A549 treated with AZD9567 at 1 μM for 4 hours (cell line): ENCODE results near the gene USP17L19. TPM values are rescaled to one million over a fixed set of nuclear protein-coding genes. Genes with fewer than 3 reads are reported as not detected.

ENCODE experiments used
- total RNA-seq: library from RNA; stranded (reverse); fragments of 200-300 nt; extraction: Qiagen RNA extraction; gene quantifications from 5 replicates; pipeline ENCODE4 v1.2.3, GENCODE V29; 2022; ENCODE audit not compliant: insufficient read depth

Gene USP17L19, protein sequence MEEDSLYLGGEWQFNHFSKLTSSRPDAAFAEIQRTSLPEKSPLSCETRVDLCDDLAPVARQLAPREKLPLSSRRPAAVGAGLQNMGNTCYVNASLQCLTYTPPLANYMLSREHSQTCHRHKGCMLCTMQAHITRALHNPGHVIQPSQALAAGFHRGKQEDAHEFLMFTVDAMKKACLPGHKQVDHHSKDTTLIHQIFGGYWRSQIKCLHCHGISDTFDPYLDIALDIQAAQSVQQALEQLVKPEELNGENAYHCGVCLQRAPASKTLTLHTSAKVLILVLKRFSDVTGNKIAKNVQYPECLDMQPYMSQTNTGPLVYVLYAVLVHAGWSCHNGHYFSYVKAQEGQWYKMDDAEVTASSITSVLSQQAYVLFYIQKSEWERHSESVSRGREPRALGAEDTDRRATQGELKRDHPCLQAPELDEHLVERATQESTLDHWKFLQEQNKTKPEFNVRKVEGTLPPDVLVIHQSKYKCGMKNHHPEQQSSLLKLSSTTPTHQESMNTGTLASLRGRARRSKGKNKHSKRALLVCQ
- not detected in 5 replicates for total RNA-seq

DNA sequence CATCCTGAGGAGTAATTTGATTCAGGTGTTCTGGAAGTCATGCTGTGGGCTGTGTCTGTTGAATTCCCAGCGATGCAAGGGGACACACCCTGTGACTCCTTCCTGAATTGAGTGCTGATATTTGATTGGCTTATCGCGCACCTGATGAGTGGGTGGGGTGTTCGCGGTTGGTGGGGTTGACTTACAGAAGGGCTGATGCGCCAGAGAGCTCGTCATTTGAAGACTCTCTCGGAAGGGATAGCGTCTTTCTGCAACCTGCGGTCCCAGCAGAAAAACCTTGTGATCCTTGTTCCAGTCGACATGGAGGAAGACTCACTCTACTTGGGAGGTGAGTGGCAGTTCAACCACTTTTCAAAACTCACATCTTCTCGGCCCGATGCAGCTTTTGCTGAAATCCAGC is at the start of gene USP17L19:
USP17L19 (plus strand) TSS at position 301 of the 400 bp plus-strand sequence; CDS start at position 301, 0 bp downstream.

DNA sequence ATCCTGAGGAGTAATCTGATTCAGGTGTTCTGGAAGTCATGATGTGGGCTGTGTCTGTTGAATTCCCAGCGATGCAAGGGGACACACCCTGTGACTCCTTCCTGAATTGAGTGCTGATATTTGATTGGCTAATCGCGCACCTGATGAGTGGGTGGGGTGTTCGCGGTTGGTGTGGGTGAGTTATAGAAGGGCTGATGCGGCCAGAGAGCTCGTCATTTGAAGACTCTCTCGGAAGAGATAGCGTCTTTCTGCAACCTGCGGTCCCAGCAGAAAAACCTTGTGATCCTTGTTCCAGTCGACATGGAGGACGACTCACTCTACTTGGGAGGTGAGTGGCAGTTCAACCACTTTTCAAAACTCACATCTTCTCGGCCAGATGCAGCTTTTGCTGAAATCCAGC is 42.8 kb upstream of the USP17L19 start, which contains the start of gene USP17L10:
USP17L10 (plus strand) TSS at position 301 of the 400 bp plus-strand sequence; CDS start at position 301, 0 bp downstream.

DNA sequence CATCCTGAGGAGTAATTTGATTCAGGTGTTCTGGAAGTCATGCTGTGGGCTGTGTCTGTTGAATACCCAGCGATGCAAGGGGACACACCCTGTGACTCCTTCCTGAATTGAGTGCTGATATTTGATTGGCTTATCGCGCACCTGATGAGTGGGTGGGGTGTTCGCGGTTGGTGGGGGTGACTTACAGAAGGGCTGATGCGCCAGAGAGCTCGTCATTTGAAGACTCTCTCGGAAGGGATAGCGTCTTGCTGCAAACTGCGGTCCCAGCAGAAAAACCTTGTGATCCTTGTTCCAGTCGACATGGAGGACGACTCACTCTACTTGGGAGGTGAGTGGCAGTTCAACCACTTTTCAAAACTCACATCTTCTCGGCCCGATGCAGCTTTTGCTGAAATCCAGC is 38.1 kb upstream of the USP17L19 start, which contains the start of gene USP17L11:
USP17L11 (plus strand) TSS at position 301 of the 400 bp plus-strand sequence; CDS start at position 301, 0 bp downstream.

DNA sequence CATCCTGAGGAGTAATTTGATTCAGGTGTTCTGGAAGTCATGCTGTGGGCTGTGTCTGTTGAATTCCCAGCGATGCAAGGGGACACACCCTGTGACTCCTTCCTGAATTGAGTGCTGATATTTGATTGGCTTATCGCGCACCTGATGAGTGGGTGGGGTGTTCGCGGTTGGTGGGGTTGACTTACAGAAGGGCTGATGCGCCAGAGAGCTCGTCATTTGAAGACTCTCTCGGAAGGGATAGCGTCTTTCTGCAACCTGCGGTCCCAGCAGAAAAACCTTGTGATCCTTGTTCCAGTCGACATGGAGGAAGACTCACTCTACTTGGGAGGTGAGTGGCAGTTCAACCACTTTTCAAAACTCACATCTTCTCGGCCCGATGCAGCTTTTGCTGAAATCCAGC is 33.3 kb upstream of the USP17L19 start, which contains the start of gene USP17L12:
USP17L12 (plus strand) TSS at position 301 of the 400 bp plus-strand sequence; CDS start at position 301, 0 bp downstream.

DNA sequence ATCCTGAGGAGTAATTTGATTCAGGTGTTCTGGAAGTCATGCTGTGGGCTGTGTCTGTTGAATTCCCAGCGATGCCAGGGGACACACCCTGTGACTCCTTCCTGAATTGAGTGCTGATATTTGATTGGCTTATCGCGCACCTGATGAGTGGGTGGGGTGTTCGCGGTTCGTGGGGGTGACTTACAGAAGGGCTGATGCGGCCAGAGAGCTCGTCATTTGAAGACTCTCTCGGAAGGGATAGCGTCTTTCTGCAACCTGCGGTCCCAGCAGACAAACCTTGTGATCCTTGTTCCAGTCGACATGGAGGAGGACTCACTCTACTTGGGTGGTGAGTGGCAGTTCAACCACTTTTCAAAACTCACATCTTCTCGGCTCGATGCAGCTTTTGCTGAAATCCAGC is 28.6 kb upstream of the USP17L19 start, which contains the start of gene USP17L13:
USP17L13 (plus strand) TSS at position 301 of the 400 bp plus-strand sequence; CDS start at position 301, 0 bp downstream.

DNA sequence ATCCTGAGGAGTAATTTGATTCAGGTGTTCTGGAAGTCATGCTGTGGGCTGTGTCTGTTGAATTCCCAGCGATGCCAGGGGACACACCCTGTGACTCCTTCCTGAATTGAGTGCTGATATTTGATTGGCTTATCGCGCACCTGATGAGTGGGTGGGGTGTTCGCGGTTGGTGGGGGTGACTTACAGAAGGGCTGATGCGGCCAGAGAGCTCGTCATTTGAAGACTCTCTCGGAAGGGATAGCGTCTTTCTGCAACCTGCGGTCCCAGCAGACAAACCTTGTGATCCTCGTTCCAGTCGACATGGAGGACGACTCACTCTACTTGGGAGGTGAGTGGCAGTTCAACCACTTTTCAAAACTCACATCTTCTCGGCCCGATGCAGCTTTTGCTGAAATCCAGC is 19.1 kb upstream of the USP17L19 start, which contains the start of gene USP17L15:
USP17L15 (plus strand) TSS at position 301 of the 400 bp plus-strand sequence; CDS start at position 301, 0 bp downstream.

DNA sequence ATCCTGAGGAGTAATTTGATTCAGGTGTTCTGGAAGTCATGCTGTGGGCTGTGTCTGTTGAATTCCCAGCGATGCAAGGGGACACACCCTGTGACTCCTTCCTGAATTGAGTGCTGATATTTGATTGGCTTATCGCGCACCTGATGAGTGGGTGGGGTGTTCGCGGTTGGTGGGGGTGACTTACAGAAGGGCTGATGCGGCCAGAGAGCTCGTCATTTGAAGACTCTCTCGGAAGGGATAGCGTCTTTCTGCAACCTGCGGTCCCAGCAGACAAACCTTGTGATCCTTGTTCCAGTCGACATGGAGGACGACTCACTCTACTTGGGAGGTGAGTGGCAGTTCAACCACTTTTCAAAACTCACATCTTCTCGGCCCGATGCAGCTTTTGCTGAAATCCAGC is 9.6 kb upstream of the USP17L19 start, which contains the start of gene USP17L17:
USP17L17 (plus strand) TSS at position 301 of the 400 bp plus-strand sequence; CDS start at position 301, 0 bp downstream.

DNA sequence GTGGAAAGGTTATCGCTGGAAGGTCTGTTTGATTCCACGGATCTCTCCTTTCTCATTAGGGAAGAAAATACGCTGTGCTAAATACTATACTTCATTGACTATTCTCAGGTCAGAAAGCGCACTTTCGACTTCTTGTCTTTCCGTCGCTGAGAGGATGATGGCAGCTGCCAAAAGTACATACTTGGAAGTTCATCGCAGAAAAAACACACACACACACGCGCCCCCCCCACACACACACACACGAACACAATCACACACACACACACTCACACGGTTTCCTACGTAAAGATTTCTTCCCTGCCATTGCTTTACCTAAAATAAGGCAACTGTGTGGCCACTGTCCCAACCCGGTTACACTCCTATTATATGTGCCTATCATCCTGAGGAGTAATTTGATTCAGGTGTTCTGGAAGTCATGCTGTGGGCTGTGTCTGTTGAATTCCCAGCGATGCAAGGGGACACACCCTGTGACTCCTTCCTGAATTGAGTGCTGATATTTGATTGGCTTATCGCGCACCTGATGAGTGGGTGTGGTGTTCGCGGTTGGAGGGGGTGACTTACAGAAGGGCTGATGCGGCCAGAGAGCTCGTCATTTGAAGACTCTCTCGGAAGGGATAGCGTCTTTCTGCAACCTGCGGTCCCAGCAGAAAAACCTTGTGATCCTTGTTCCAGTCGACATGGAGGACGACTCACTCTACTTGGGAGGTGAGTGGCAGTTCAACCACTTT is 5.1 kb upstream of the USP17L19 start, which contains the start of gene USP17L18:
USP17L18 (plus strand) TSS at position 678 of the 728 bp plus-strand sequence; CDS start at position 678, 0 bp downstream.

DNA sequence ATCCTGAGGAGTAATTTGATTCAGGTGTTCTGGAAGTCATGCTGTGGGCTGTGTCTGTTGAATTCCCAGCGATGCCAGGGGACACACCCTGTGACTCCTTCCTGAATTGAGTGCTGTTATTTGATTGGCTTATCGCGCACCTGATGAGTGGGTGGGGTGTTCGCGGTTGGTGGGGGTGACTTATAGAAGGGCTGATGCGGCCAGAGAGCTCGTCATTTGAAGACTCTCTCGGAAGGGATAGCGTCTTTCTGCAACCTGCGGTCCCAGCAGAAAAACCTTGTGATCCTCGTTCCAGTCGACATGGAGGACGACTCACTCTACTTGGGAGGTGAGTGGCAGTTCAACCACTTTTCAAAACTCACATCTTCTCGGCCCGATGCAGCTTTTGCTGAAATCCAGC is 4.6 kb downstream of the USP17L19 start, which contains the start of gene USP17L20:
USP17L20 (plus strand) TSS at position 301 of the 400 bp plus-strand sequence; CDS start at position 301, 0 bp downstream.

DNA sequence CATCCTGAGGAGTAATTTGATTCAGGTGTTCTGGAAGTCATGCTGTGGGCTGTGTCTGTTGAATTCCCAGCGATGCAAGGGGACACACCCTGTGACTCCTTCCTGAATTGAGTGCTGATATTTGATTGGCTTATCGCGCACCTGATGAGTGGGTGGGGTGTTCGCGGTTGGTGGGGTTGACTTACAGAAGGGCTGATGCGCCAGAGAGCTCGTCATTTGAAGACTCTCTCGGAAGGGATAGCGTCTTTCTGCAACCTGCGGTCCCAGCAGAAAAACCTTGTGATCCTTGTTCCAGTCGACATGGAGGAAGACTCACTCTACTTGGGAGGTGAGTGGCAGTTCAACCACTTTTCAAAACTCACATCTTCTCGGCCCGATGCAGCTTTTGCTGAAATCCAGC is 9.4 kb downstream of the USP17L19 start, which contains the start of gene USP17L21:
USP17L21 (plus strand) TSS at position 301 of the 400 bp plus-strand sequence; CDS start at position 301, 0 bp downstream.

DNA sequence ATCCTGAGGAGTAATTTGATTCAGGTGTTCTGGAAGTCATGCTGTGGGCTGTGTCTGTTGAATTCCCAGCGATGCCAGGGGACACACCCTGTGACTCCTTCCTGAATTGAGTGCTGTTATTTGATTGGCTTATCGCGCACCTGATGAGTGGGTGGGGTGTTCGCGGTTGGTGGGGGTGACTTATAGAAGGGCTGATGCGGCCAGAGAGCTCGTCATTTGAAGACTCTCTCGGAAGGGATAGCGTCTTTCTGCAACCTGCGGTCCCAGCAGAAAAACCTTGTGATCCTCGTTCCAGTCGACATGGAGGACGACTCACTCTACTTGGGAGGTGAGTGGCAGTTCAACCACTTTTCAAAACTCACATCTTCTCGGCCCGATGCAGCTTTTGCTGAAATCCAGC is 14.1 kb downstream of the USP17L19 start, which contains the start of gene USP17L22:
USP17L22 (plus strand) TSS at position 301 of the 400 bp plus-strand sequence; CDS start at position 301, 0 bp downstream.

Other genes with a start within 250 kb of the USP17L19 start
- gene FAM90A26, start 83.0 kb upstream of the USP17L19 start, total RNA-seq, result 0.02 TPM in 1 of 5 replicates, not detected in the others
- gene USP17L10, start 42.7 kb upstream of the USP17L19 start, total RNA-seq, result not detected in 5 replicates
- gene USP17L11, start 38.0 kb upstream of the USP17L19 start, total RNA-seq, result 0.06 TPM in 1 of 5 replicates, not detected in the others
- gene USP17L12, start 33.2 kb upstream of the USP17L19 start, total RNA-seq, result not detected in 5 replicates
- gene USP17L13, start 28.5 kb upstream of the USP17L19 start, total RNA-seq, result not detected in 5 replicates
- gene USP17L15, start 19.0 kb upstream of the USP17L19 start, total RNA-seq, result not detected in 5 replicates
- gene USP17L17, start 9.5 kb upstream of the USP17L19 start, total RNA-seq, result not detected in 5 replicates
- not detected in 5 replicates for gene USP17L18, start 4.7 kb upstream of the USP17L19 start, total RNA-seq
- gene USP17L20, start 4.7 kb downstream of the USP17L19 start, total RNA-seq, result not detected in 5 replicates
- gene USP17L21, start 9.5 kb downstream of the USP17L19 start, total RNA-seq, result not detected in 5 replicates
- not detected in 5 replicates for gene USP17L22, start 14.2 kb downstream of the USP17L19 start, total RNA-seq
- gene USP17L24, start 71.8 kb downstream of the USP17L19 start, total RNA-seq, result not detected in 5 replicates
- gene USP17L25, start 76.5 kb downstream of the USP17L19 start, total RNA-seq, result not detected in 5 replicates
- not detected in 5 replicates for gene USP17L26, start 81.3 kb downstream of the USP17L19 start, total RNA-seq
- gene USP17L5, start 86.0 kb downstream of the USP17L19 start, total RNA-seq, result not detected in 5 replicates
- not detected in 5 replicates for gene USP17L27, start 90.8 kb downstream of the USP17L19 start, total RNA-seq
- not detected in 5 replicates for gene USP17L28, start 95.5 kb downstream of the USP17L19 start, total RNA-seq
- gene USP17L29, start 100.3 kb downstream of the USP17L19 start, total RNA-seq, result not detected in 5 replicates
- gene USP17L30, start 109.8 kb downstream of the USP17L19 start, total RNA-seq, result not detected in 5 replicates
- not detected in 5 replicates for gene DEFB131A, start 191.0 kb downstream of the USP17L19 start, total RNA-seq